Lung (tissue), 12 donors: Measurements from ENCODE around the gene DYNLT1. TPM values are rescaled to one million over a fixed set of nuclear protein-coding genes. Genes with fewer than 3 reads are reported as not detected.

Experiments used
- ATAC-seq: fragments of 200-7000 bp; cut with Tn5 transposase; one replicate; pipeline ENCODE4 v1.9.1; 2020; ENCODE audit warnings: moderate number of reproducible peaks; ENCODE audit not compliant: insufficient read depth, low FRiP score
- DNase-seq, 3 donors: peaks; one replicate each; pipeline ENCODE4 v3.0.0-alpha.2; 2013 to 2017
- H3K27ac ChIP-seq, 2 donors: one replicate each; pipeline ENCODE4 v1.5.1; 2013; ENCODE audit warnings: mild to moderate bottlenecking in 2 of 2, moderate library complexity in 2 of 2, control low read depth in 1 of 2, inconsistent platforms in 1 of 2, low read depth in 1 of 2, low read length in 1 of 2
- H3K27me3 ChIP-seq, 3 donors: one replicate each; pipeline ENCODE4 v1.5.1; 2013; ENCODE audit warnings: low read length in 2 of 3; ENCODE audit not compliant: control insufficient read depth in 3 of 3, insufficient read depth in 3 of 3
- H3K36me3 ChIP-seq, 4 donors: one replicate each; pipeline ENCODE4 v1.5.1; 2013; ENCODE audit warnings: low read length in 4 of 4, mild to moderate bottlenecking in 1 of 4, moderate library complexity in 1 of 4; ENCODE audit not compliant: control insufficient read depth in 4 of 4, insufficient read depth in 4 of 4
- H3K4me1 ChIP-seq, 5 donors: one replicate each; pipeline ENCODE4 v1.5.1; 2013; ENCODE audit warnings: low read length in 5 of 5, mild to moderate bottlenecking in 2 of 5, moderate library complexity in 1 of 5; ENCODE audit not compliant: control insufficient read depth in 5 of 5, insufficient read depth in 5 of 5
- H3K4me3 ChIP-seq: one replicate; pipeline ENCODE4 v1.5.1; 2013; ENCODE audit warnings: mild to moderate bottlenecking, control low read depth, moderate library complexity
- H3K9ac ChIP-seq, 2 donors: one replicate each; pipeline ENCODE4 v1.5.1; 2013; ENCODE audit warnings: low read length in 2 of 2, control low read depth in 1 of 2; ENCODE audit not compliant: insufficient read depth in 1 of 2
- H3K9me3 ChIP-seq, 4 donors: one replicate each; pipeline ENCODE4 v1.5.1; 2013; ENCODE audit warnings: low read length in 3 of 4, mild to moderate bottlenecking in 1 of 4, moderate library complexity in 1 of 4; ENCODE audit not compliant: control insufficient read depth in 4 of 4, insufficient read depth in 3 of 4
- WGBS, 2 donors: extraction: QIAGEN DNeasy Blood & Tissue Kit; methylation state at CpG; one replicate each; pipeline ENCODE4 v1.1.7; 2013; 5-methylcytosine and 5-hydroxymethylcytosine counted together
- polyA plus RNA-seq, 2 donors: library from polyadenylated mRNA; stranded (reverse); fragments of 200-250 nt; gene quantifications; one replicate each; pipeline ENCODE4 v1.2.1, GENCODE V29; 2013
- total RNA-seq, 2 donors: library from RNA; depleted of rRNA in 1 of 2; stranded (reverse); fragments of >200 nt in 1 of 2; gene quantifications; one replicate each; pipeline ENCODE4 v1.2.1, GENCODE V29; 2014 to 2021
- TF ChIP-seq, protein P1 (sequence below): IDR thresholded peaks from 2 replicates; pipeline ENCODE4 v1.5.1; 2012; ENCODE audit warnings: mild to moderate bottlenecking; ENCODE audit errors: control extremely low read depth, extremely low read depth
- donor health status: control.
- donor health status: control.
- donor health status: Bipolar disorder and iron deficiency.
- donor health status: healthy.
- donor health status: DM: yes; HTN: yes; CAD: no.

The DYNLT1 gene
- total and polyA plus RNA-seq, 4 donors: 83.4 to 268 (median 199) TPM

DNA sequence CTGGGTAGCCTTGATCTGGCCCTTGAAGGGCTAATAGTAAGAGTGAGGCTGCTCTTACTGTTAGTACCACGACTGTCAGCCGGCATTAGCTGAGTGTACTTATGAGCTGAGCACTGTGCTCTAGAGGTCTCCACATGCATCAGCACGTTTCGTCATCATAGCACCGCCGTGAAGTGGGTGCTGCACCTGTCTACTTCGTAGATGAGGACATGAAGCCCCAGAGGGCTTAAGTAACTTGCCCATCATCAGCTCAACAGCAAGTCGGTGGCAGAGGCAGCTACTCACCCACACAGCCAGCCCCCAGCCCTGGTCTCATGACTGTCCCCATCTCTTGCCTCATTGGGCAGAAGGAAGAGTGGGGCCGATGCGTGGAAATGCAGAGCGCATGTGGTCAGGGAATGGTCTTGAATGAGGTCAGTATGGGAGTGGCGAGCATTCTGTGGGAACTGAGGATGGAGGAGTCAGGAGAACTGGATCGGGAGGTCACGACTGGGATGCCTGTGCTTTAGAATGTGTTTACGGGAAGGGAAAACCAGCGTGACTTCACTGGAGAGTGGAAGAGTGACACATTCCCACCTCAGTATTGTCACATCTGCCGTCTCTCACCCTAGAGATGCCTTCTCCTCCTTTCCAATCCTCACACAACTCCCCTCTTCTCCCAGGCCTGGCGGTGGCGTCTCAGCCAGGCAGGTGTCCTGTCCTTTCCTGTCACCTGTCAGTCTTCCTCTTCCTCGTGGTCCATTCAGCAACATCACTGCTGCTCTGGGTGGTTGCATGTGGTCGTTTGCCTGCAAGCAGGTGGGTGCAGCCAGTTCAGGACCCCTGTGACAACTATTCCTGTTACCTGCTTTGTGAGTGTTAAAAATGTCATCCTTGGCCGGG, 11.3 kb upstream of the DYNLT1 start:
- Histone ChIP-seq H3K36me3 (no peaks in the 10 kb centered on the region), H3K9me3 (no peaks in the 10 kb centered on the region), H3K9ac (no peak overlapping the region), H3K4me1 (peaks cover 0 to 25% (median 13%) of the 10 kb centered on the region in 5 donors), H3K27ac (peak overlapping the region in 1 of 2 donors; percentile 86), H3K4me3 (no peak overlapping the region), H3K27me3 (no peaks in the 10 kb centered on the region)
- DNase-seq (no peak), ATAC-seq (peak; percentile 21)
- TF ChIP-seq, protein P1, sequence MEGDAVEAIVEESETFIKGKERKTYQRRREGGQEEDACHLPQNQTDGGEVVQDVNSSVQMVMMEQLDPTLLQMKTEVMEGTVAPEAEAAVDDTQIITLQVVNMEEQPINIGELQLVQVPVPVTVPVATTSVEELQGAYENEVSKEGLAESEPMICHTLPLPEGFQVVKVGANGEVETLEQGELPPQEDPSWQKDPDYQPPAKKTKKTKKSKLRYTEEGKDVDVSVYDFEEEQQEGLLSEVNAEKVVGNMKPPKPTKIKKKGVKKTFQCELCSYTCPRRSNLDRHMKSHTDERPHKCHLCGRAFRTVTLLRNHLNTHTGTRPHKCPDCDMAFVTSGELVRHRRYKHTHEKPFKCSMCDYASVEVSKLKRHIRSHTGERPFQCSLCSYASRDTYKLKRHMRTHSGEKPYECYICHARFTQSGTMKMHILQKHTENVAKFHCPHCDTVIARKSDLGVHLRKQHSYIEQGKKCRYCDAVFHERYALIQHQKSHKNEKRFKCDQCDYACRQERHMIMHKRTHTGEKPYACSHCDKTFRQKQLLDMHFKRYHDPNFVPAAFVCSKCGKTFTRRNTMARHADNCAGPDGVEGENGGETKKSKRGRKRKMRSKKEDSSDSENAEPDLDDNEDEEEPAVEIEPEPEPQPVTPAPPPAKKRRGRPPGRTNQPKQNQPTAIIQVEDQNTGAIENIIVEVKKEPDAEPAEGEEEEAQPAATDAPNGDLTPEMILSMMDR: no peak
- 71 to 74% methylated on average over 22 of the region's 22 CpGs for WGBS, 2 donors

DNA sequence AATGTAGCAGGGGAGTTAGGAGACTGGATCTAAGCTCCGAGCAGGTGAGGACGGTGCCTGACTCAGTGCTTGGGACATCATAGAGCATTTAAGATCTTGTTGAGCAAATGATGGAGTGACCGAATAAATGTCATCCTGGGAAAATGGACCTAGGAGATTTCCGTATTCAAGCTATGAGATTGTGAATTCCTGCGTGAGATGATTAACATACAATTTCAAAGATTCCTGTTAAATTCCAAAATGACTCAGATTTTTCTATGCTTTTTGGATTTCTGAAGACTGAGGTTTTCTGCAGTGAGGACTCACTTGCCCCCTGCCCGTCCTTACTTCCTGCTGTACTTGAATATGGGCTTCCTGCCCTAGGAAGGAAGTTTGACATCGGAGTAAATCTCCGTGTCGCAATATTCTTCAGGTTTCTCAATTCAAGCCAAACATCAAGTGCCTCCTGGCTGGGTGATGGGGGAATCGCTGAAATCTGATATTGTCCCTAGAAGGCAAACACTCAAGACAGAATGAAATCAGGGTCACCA, 10.5 kb upstream of the DYNLT1 start:
- ATAC-seq (peak; percentile 53), DNase-seq (peak in 2 of 3 donors; percentile 34 to 74)
- H3K9ac ChIP-seq: no peak overlapping the region
- no peaks in the 10 kb centered on the region for H3K36me3 ChIP-seq
- H3K4me3 ChIP-seq: no peak overlapping the region
- H3K4me1 ChIP-seq: peaks cover 0 to 24% (median 13%) of the 10 kb centered on the region in 5 donors
- TF ChIP-seq, protein P1: no peak
- H3K27me3 ChIP-seq: no peaks in the 10 kb centered on the region
- H3K27ac ChIP-seq: peak overlapping the region; percentile 26 to 69
- no peaks in the 10 kb centered on the region for H3K9me3 ChIP-seq
- WGBS, 2 donors: 37 to 43% methylated on average over 10 of the region's 10 CpGs

DNA sequence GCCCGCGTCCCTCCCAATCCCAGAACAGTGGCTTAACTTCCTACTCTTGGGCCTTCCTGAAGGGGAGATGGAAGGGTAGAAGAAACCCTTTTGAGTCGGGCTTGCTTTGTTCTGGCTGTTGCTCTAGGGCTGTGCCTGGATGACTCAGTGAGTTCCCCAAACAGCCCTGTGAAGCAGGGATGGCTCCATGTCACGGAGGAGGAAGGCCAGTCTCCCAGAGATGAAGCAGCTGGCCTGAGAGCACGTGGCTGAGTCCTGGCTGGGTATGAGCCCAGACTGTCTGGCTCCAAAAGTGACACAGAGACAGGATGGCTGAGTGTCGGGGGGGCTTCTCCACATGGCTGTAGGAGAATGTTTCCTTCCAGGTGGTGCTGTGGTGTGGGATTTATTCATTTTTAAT, 10.0 kb upstream of the DYNLT1 start:
- TF ChIP-seq, protein P1: no peak
- no peaks in the 10 kb centered on the region for H3K36me3 ChIP-seq
- DNase-seq (peak; percentile 58 to 78 (median 65)), ATAC-seq (peak; percentile 54)
- H3K9me3 ChIP-seq: no peaks in the 10 kb centered on the region
- H3K4me3 ChIP-seq: no peak overlapping the region
- no peaks in the 10 kb centered on the region for H3K27me3 ChIP-seq
- WGBS, 2 donors: 52 to 53% methylated on average over 6 of the region's 6 CpGs
- no peak overlapping the region for H3K9ac ChIP-seq
- H3K4me1 ChIP-seq: peaks cover 3 to 24% (median 13%) of the 10 kb centered on the region in 5 donors
- H3K27ac ChIP-seq: peak overlapping the region; percentile 69 to 71
